Heart left ventricle (tissue), 13 donors: ENCODE results near the gene RHBDF2.

Experiments
- POLR2A ChIP-seq, 2 donors: fragments of 450-650 bp; IDR thresholded peaks; one replicate each; pipeline ENCODE4 v1.6.1; 2017; ENCODE audit warnings: antibody characterized with exemption in 2 of 2, mild to moderate bottlenecking in 2 of 2, moderate library complexity in 2 of 2
- TF ChIP-seq, protein P1 (sequence below), 12 donors: fragments of 200-600 bp; sonication (generic) in 4 of 12; IDR thresholded peaks; one replicate each; pipeline versions ENCODE4 v1.5.0 to v1.8.0; 2018 to 2022; ENCODE audit warnings: antibody characterized with exemption in 12 of 12, mild to moderate bottlenecking in 5 of 12
- donor health status: ischemic (EF 13 %, LVEDD 7.1; RV severe dilation, severe dysfunction).
- donor health status: DM: no; HTN: yes; CAD: no.
- donor health status: DM: no; HTN: no; CAD: no.
- donor health status: ischemic (EF 25% LVEDD 6.9; RV normal size, moderate dysfunction).
- donor health status: ischemic (EF 25% LVEDD 5.7; RV mildly dilated, moderate dysfunction).
- donor health status: ischemic (EF 35%, LVEDD 5.7; RV mildly dilated, moderate dysfunction).
- donor health status: nonischemic (EF 11% LVEDD 7.7; RV severe dilation, severe dysfunction).
- donor health status: DM: yes; HTN: yes; CAD: no.
- donor health status: PGD.
- donor health status: ischemic (EF 29% LVEDD 5.4; RV normal size, mild dysfunction).
- donor health status: nonischemic (EF 23%, LVEDD 6.1; RV moderate dilation, normal function).

DNA sequence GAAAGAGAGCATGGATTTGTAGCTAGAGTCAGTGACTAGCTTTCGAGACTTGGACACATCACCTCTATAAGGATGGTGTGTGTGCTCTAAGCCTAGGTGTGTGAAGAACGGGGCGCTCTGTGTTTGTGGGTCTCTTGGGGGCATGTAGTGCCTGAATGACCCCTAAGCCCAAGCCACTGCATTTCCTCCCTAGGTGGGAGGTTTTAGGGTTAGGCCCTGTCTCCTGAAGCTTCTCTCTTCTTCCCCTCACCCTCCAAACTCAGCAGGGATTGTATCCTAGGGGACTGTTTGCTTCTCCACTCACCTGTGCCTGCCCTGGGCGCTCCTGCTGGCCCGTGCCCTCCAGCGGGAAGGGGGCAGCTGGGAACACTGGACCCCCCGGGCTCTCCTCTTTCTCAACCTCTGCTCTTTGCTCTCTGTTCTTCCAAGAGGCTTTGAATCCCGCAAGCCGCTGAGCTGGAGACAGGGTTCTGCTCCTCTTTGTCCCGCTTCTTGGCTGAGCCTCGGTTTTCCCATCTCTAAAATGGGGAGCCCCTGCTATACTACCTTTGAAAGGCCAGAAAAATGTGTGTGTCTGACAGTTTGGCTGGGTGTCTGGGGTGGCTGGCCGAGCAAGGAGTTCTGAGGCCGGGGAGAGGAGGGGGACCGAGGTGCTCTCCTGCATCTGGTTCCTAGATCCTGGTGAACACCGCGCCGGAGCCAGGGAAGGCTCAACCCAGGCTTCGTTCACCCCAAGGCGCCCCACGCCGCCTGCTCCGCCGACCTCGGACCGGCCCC is 35.5 kb upstream of the RHBDF2 start:
- no peak for TF ChIP-seq POLR2A (IDR thresholded peaks at IDR 0.05)
- TF ChIP-seq, protein P1, sequence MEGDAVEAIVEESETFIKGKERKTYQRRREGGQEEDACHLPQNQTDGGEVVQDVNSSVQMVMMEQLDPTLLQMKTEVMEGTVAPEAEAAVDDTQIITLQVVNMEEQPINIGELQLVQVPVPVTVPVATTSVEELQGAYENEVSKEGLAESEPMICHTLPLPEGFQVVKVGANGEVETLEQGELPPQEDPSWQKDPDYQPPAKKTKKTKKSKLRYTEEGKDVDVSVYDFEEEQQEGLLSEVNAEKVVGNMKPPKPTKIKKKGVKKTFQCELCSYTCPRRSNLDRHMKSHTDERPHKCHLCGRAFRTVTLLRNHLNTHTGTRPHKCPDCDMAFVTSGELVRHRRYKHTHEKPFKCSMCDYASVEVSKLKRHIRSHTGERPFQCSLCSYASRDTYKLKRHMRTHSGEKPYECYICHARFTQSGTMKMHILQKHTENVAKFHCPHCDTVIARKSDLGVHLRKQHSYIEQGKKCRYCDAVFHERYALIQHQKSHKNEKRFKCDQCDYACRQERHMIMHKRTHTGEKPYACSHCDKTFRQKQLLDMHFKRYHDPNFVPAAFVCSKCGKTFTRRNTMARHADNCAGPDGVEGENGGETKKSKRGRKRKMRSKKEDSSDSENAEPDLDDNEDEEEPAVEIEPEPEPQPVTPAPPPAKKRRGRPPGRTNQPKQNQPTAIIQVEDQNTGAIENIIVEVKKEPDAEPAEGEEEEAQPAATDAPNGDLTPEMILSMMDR (IDR thresholded peaks at IDR 0.05), result no peak
